ENCODE measurements around the gene RNPEP. TPM values are rescaled to one million over a fixed set of nuclear protein-coding genes. Genes with fewer than 3 reads are reported as not detected.

Gene RNPEP
- total and polyA plus RNA-seq, 2 of the 13 experiments (the other 11 are each of a cell fraction or from before 2014, with no cell fraction given), result 20.6 to 38.4 TPM

DNA sequence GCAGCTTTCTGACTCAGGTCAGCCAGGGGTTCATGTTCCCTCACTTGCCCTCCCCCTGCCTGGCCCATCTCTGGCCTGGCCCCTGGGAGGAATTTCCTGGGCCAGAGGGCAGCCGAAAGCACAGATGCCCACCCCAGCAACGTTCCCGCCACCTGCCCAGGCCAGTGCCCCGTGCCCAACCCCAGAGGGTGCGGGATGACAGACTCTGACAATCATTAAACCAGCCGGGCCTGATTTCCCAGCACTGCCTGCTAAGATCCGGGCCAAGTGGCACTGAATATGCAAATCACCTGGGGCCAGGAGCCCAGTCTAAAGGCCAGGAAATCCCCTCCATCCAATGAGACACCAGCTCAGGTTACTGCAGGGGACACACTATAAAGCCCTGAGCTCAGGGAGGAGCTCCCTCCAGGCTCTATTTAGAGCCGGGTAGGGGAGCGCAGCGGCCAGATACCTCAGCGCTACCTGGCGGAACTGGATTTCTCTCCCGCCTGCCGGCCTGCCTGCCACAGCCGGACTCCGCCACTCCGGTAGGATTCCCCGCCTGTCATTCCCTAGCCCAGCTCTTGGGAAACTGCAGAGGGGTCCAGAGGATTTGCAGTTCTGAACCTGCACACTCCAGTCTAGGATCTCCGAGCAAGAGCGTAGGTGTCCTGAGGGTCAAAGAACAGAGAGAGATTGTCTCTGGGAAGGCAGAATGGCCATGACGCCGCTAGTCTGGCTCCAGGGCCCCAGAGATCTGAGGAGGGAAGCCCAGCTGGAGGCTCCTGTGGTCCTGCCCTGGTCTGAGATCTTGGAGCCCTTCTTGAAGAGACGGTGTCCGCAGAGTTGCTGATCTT, 27.9 kb downstream of the RNPEP start, which contains the start of gene ELF3 (continued):
- TF ChIP-seq, protein P1, sequence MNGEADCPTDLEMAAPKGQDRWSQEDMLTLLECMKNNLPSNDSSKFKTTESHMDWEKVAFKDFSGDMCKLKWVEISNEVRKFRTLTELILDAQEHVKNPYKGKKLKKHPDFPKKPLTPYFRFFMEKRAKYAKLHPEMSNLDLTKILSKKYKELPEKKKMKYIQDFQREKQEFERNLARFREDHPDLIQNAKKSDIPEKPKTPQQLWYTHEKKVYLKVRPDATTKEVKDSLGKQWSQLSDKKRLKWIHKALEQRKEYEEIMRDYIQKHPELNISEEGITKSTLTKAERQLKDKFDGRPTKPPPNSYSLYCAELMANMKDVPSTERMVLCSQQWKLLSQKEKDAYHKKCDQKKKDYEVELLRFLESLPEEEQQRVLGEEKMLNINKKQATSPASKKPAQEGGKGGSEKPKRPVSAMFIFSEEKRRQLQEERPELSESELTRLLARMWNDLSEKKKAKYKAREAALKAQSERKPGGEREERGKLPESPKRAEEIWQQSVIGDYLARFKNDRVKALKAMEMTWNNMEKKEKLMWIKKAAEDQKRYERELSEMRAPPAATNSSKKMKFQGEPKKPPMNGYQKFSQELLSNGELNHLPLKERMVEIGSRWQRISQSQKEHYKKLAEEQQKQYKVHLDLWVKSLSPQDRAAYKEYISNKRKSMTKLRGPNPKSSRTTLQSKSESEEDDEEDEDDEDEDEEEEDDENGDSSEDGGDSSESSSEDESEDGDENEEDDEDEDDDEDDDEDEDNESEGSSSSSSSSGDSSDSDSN (CRISPR knock-in tag; IDR thresholded peaks at IDR 0.05), result peak; percentile 86
- TF ChIP-seq, protein P2, sequence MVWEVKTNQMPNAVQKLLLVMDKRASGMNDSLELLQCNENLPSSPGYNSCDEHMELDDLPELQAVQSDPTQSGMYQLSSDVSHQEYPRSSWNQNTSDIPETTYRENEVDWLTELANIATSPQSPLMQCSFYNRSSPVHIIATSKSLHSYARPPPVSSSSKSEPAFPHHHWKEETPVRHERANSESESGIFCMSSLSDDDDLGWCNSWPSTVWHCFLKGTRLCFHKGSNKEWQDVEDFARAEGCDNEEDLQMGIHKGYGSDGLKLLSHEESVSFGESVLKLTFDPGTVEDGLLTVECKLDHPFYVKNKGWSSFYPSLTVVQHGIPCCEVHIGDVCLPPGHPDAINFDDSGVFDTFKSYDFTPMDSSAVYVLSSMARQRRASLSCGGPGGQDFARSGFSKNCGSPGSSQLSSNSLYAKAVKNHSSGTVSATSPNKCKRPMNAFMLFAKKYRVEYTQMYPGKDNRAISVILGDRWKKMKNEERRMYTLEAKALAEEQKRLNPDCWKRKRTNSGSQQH (CRISPR knock-in tag; IDR thresholded peaks at IDR 0.05; ENCODE audit: low read depth), result 0 out of 2 replicates have a peak, but pooled peaks have one; percentile 58
- TF ChIP-seq ZKSCAN1 (IDR thresholded peaks at IDR 0.05; ENCODE audit: low read length), result no peak
- no peak for TF ChIP-seq ZNF282 (IDR thresholded peaks at IDR 0.05; ENCODE audit: partially characterized antibody)
- TF ChIP-seq ZNF652 (CRISPR knock-in tag; IDR thresholded peaks at IDR 0.05; ENCODE audit: borderline replicate concordance, low read depth), result no peak; the same call in 1 of the 2 replicates
- no peak for TF ChIP-seq ZNF34 (CRISPR knock-in tag; IDR thresholded peaks at IDR 0.05; ENCODE audit: borderline replicate concordance)
- peak; percentile 91 for TF ChIP-seq SNAPC2 (CRISPR knock-in tag; IDR thresholded peaks at IDR 0.05)
- TF ChIP-seq, protein P3, sequence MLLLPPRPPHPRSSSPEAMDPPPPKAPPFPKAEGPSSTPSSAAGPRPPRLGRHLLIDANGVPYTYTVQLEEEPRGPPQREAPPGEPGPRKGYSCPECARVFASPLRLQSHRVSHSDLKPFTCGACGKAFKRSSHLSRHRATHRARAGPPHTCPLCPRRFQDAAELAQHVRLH (CRISPR knock-in tag; IDR thresholded peaks at IDR 0.05; ENCODE audit: borderline replicate concordance, low read depth), result peak; percentile 84; the same call in 1 of the 2 replicates
- no peak for TF ChIP-seq ZNF101 (CRISPR knock-in tag; IDR thresholded peaks at IDR 0.05; ENCODE audit: borderline replicate concordance, low read depth)
- TF ChIP-seq, protein P4, sequence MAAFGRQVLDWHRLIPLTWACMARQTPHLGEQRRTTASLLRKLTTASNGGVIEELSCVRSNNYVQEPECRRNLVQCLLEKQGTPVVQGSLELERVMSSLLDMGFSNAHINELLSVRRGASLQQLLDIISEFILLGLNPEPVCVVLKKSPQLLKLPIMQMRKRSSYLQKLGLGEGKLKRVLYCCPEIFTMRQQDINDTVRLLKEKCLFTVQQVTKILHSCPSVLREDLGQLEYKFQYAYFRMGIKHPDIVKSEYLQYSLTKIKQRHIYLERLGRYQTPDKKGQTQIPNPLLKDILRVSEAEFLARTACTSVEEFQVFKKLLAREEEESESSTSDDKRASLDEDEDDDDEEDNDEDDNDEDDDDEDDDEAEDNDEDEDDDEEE (CRISPR knock-in tag; IDR thresholded peaks at IDR 0.05), result peak; percentile 63; the same call in 1 of the 2 replicates
- TF ChIP-seq, protein P5, sequence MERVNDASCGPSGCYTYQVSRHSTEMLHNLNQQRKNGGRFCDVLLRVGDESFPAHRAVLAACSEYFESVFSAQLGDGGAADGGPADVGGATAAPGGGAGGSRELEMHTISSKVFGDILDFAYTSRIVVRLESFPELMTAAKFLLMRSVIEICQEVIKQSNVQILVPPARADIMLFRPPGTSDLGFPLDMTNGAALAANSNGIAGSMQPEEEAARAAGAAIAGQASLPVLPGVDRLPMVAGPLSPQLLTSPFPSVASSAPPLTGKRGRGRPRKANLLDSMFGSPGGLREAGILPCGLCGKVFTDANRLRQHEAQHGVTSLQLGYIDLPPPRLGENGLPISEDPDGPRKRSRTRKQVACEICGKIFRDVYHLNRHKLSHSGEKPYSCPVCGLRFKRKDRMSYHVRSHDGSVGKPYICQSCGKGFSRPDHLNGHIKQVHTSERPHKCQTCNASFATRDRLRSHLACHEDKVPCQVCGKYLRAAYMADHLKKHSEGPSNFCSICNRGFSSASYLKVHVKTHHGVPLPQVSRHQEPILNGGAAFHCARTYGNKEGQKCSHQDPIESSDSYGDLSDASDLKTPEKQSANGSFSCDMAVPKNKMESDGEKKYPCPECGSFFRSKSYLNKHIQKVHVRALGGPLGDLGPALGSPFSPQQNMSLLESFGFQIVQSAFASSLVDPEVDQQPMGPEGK (CRISPR knock-in tag; IDR thresholded peaks at IDR 0.05), result peak; percentile 31
- TF ChIP-seq NFATC3 (CRISPR knock-in tag; IDR thresholded peaks at IDR 0.05), result no peak
- TF ChIP-seq STAG1 (CRISPR knock-in tag; IDR thresholded peaks at IDR 0.05), result peak; percentile 41
- TF ChIP-seq, protein P6, sequence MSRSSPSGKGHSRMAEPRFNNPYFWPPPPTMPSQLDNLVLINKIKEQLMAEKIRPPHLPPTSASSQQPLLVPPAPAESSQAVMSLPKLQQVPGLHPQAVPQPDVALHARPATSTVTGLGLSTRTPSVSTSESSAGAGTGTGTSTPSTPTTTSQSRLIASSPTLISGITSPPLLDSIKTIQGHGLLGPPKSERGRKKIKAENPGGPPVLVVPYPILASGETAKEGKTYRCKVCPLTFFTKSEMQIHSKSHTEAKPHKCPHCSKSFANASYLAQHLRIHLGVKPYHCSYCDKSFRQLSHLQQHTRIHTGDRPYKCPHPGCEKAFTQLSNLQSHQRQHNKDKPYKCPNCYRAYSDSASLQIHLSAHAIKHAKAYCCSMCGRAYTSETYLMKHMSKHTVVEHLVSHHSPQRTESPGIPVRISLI (CRISPR knock-in tag; IDR thresholded peaks at IDR 0.05; ENCODE audit: borderline replicate concordance), result no peak
- TF ChIP-seq POGZ (CRISPR knock-in tag; IDR thresholded peaks at IDR 0.05), result 0 out of 2 replicates have a peak, but pooled peaks have one; percentile 17
- TF ChIP-seq PAX8 (CRISPR knock-in tag; IDR thresholded peaks at IDR 0.05; ENCODE audit: borderline replicate concordance), result no peak
- TF ChIP-seq, protein P7, sequence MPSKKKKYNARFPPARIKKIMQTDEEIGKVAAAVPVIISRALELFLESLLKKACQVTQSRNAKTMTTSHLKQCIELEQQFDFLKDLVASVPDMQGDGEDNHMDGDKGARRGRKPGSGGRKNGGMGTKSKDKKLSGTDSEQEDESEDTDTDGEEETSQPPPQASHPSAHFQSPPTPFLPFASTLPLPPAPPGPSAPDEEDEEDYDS (CRISPR knock-in tag; IDR thresholded peaks at IDR 0.05), result peak; percentile 100
- TF ChIP-seq SKI (IDR thresholded peaks at IDR 0.05; ENCODE audit: partially characterized antibody), result peak; percentile 78
- TF ChIP-seq ETV6 (CRISPR knock-in tag; conservative IDR thresholded peaks at IDR 0.05), result no peak
- no peak for TF ChIP-seq CHD2 (IDR thresholded peaks at IDR 0.05; ENCODE audit: low read depth, low read length)

Measured in HepG2 (cell line).